NCI-H128 (cell line): Measurements from ENCODE around the gene ASPSCR1.

Source experiments
- DNase-seq: peaks from one replicate; lab custom pipeline; 2025; ENCODE audit not compliant: unreplicated experiment; lab: John Stamatoyannopoulos, UW

ASPSCR1 gene

GRCh38 chr17:82065638-82066303, 88.3 kb downstream of the ASPSCR1 start, which contains the start of gene DUS1L:
DUS1L (minus strand) TSS chr17:82065804; CDS start chr17:82065059, 745 bp downstream.
- no peak for DNase-seq
